ENCODE data around the gene PBLD. TPM values are rescaled to one million over a fixed set of nuclear protein-coding genes. Genes with fewer than 3 reads are reported as not detected.
"Not testable (repeated sequence)": the region's sequence is repeated elsewhere in the genome, so short reads cannot be mapped to it uniquely, and the experiment has no call there.

The PBLD gene
- total RNA-seq, 4 donors from 2014 or later = 0.88 to 14.0 (median 7.1) TPM

GRCh38 chr10:68315582-68315981 lies 17.1 kb downstream of the PBLD start:
- TF ChIP-seq POLR2A (IDR thresholded peaks at IDR 0.05) = no peak
- TF ChIP-seq CTCF (IDR thresholded peaks at IDR 0.05) = no peak
- intact Hi-C loops (cut with DNase I; ENCODE audit: low total_unique reads) = no loop called here
- Histone ChIP-seq H3K27ac (no peak overlapping the region), H3K9me3 (peaks cover 0 to 5% of the 10 kb centered on the region in 2 donors), H3K36me3 (no peaks in the 10 kb centered on the region), H3K4me1 (no peaks in the 10 kb centered on the region), H3K4me3 (no peak overlapping the region), H3K27me3 (no peaks in the 10 kb centered on the region)
- DNase-seq = no peak

GRCh38 chr10:68314930-68315329 lies 17.8 kb downstream of the PBLD start:
- H3K27me3 ChIP-seq; DNase-seq; H3K9me3 ChIP-seq; H3K36me3 ChIP-seq; H3K4me1 ChIP-seq; intact Hi-C loops (cut with DNase I; ENCODE audit: low total_unique reads); H3K4me3 ChIP-seq; H3K27ac ChIP-seq: not testable (repeated sequence)

- Histone ChIP-seq H3K4me1 (no peaks in the 10 kb centered on the region), H3K27ac (no peak overlapping the region), H3K9me3 (no peaks in the 10 kb centered on the region), H3K4me3 (no peak overlapping the region), H3K27me3 (no peaks in the 10 kb centered on the region), H3K36me3 (no peaks in the 10 kb centered on the region)
- intact Hi-C loops (cut with DNase I; ENCODE audit: low total_unique reads) = no loop called here
- no peak for TF ChIP-seq CTCF (IDR thresholded peaks at IDR 0.05)
- DNase-seq = no peak
Measured at GRCh38 chr10:68310531-68310930, 22.2 kb downstream of the PBLD start.

- H3K4me3 ChIP-seq = no peak overlapping the region
- intact Hi-C loops (cut with DNase I; ENCODE audit: low total_unique reads) = no loop called here
- no peaks in the 10 kb centered on the region for H3K27me3 ChIP-seq
- H3K4me1 ChIP-seq = no peaks in the 10 kb centered on the region
- no peaks in the 10 kb centered on the region for H3K36me3 ChIP-seq
- TF ChIP-seq POLR2A (IDR thresholded peaks at IDR 0.05) (no peak), CTCF (IDR thresholded peaks at IDR 0.05) (no peak)
- no peak overlapping the region for H3K27ac ChIP-seq
- no peaks in the 10 kb centered on the region for H3K9me3 ChIP-seq
- DNase-seq = no peak
Measured at GRCh38 chr10:68305854-68306253, 26.9 kb downstream of the PBLD start.

GRCh38 chr10:68303849-68304412 lies 28.8 kb downstream of the PBLD start:
- intact Hi-C loops (cut with DNase I; ENCODE audit: low total_unique reads) = no loop called here
- Histone ChIP-seq H3K27me3 (no peaks in the 10 kb centered on the region), H3K4me1 (no peaks in the 10 kb centered on the region), H3K27ac (no peak overlapping the region), H3K4me3 (no peak overlapping the region), H3K9me3 (no peaks in the 10 kb centered on the region), H3K36me3 (no peaks in the 10 kb centered on the region)
- no peak for DNase-seq
- TF ChIP-seq CTCF (IDR thresholded peaks at IDR 0.05) (no peak), POLR2A (IDR thresholded peaks at IDR 0.05) (no peak)

GRCh38 chr10:68302871-68303270 lies 29.9 kb downstream of the PBLD start:
- intact Hi-C loops (cut with DNase I; ENCODE audit: low total_unique reads) = no loop called here
- no peaks in the 10 kb centered on the region for H3K36me3 ChIP-seq
- DNase-seq = no peak

More at GRCh38 chr10:68302871-68303270, 29.9 kb downstream of the PBLD start:
- Histone ChIP-seq H3K4me3 (no peak overlapping the region), H3K4me1 (no peaks in the 10 kb centered on the region), H3K9me3 (no peaks in the 10 kb centered on the region), H3K27ac (no peak overlapping the region), H3K27me3 (no peaks in the 10 kb centered on the region)
- TF ChIP-seq POLR2A (IDR thresholded peaks at IDR 0.05) (no peak), CTCF (IDR thresholded peaks at IDR 0.05) (no peak)
